ENCODE results near the gene ALOX12B. TPM values are rescaled to one million over a fixed set of nuclear protein-coding genes. Genes with fewer than 3 reads are reported as not detected.
A peak's percentile ranks its signal among the peaks of the same experiment; 100 is the strongest.

ALOX12B gene
- total RNA-seq, 1 donor from 2014 or later = 1.4 TPM

DNA sequence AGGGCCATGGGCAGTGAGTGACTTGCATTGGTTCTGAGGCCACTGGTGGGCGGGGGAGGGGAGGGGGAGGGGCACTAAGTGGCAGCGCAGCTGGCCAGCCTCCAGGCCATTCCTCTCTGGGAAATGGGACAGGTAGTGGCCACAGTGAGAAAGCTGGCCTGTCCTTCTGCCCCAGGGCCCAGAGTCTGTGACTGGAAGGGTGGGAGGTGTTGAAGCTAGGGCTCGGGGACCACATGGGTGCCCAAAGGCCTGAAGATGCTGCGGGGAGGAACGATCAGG, 375 bp upstream of the ALOX12B start:
- Mint-ChIP-seq H3K27ac (no peak overlapping the region), H3K36me3 (ENCODE audit: low read depth) (peaks cover 2% of the 10 kb centered on the region), H3K4me1 (peaks cover 40% of the 10 kb centered on the region), H3K4me3 (no peak overlapping the region), H3K27me3 (no peaks in the 10 kb centered on the region), H3K9me3 (no peaks in the 10 kb centered on the region)
- ATAC-seq (ENCODE audit: low read depth) (no peak), DNase-seq (no peak)
- TF ChIP-seq, protein P1, sequence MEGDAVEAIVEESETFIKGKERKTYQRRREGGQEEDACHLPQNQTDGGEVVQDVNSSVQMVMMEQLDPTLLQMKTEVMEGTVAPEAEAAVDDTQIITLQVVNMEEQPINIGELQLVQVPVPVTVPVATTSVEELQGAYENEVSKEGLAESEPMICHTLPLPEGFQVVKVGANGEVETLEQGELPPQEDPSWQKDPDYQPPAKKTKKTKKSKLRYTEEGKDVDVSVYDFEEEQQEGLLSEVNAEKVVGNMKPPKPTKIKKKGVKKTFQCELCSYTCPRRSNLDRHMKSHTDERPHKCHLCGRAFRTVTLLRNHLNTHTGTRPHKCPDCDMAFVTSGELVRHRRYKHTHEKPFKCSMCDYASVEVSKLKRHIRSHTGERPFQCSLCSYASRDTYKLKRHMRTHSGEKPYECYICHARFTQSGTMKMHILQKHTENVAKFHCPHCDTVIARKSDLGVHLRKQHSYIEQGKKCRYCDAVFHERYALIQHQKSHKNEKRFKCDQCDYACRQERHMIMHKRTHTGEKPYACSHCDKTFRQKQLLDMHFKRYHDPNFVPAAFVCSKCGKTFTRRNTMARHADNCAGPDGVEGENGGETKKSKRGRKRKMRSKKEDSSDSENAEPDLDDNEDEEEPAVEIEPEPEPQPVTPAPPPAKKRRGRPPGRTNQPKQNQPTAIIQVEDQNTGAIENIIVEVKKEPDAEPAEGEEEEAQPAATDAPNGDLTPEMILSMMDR (IDR thresholded peaks at IDR 0.05) = no peak
- ChIA-PET POLR2A (interaction anchor here (0.6 to 1.9 kb wide), 5 partner anchors 69 to 763 kb away, joined by 3 to 24 read pairs (median 9); no protein-coding TSS in a partner anchor), CTCF (interaction anchor here (1.0 to 1.7 kb wide), 4 partner anchors 9 to 20 kb away, joined by 3 to 5 read pairs (median 3); no protein-coding TSS in a partner anchor)
- intact Hi-C loops (cut with micrococcal nuclease) = no loop called here

DNA sequence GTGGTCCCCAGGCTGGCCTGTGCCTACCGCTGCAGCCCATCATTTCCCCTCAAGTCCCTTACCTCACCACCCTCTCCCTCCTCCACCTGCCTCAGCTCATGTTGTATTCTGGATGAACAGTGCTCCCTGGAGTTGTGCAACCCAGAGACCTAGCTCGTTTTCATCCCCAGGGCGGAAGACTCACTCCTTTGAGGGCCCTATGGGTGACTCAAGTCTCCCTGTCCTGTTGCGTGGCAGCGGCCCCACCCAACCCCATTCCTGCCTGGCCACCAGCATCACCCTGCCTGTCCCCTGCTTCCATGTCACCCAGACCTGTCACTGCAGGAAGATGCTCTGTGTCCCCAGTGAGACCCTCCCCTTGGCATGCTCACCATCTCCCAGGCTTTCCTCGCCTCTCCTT, 3.3 kb downstream of the ALOX12B start:
- Mint-ChIP-seq H3K36me3 (ENCODE audit: low read depth) (no peaks in the 10 kb centered on the region), H3K4me1 (peaks cover 15% of the 10 kb centered on the region), H3K9me3 (no peaks in the 10 kb centered on the region), H3K27ac (no peak overlapping the region), H3K4me3 (no peak overlapping the region), H3K27me3 (no peaks in the 10 kb centered on the region)
- ChIA-PET CTCF (interaction anchor here (0.7 to 5.0 kb wide), 5 partner anchors 8 to 131 kb away, joined by 3 to 37 read pairs (median 3); no protein-coding TSS in a partner anchor), POLR2A (no interaction called here)
- TF ChIP-seq, protein P1 (IDR thresholded peaks at IDR 0.05) = no peak
- DNase-seq = no peak
- ATAC-seq (ENCODE audit: low read depth) = no peak
- intact Hi-C loops (cut with micrococcal nuclease) = no loop called here

DNA sequence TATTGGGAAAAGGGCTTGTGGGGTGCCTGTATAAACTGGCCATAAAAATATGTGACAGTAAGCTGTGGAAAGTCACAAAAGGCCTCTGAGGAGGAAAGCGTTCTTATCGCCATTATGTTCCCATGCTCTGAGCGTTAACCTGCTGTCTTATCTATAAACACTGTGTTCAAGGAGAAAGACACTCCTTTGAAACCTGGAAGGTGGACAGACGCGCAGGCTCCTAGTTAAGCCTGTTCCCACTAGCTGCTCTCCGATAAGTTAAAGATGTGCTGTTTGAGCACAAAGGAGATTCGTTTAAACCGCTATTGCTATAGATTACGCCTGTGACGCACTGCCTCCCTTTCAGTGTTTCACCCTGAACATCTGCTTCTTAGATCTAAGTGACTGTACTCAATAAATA, 5.2 kb downstream of the ALOX12B start:
- intact Hi-C loops (cut with micrococcal nuclease) = no loop called here
- H3K27me3 Mint-ChIP-seq = peaks cover 2% of the 10 kb centered on the region
- H3K4me1 Mint-ChIP-seq = peaks cover 15% of the 10 kb centered on the region
- TF ChIP-seq, protein P1 (IDR thresholded peaks at IDR 0.05) = no peak
- no peaks in the 10 kb centered on the region for H3K9me3 Mint-ChIP-seq
- ChIA-PET CTCF (interaction anchor here (1.5 to 5.0 kb wide), 3 partner anchors 10 to 37 kb away, joined by 3 to 37 read pairs (median 5); no protein-coding TSS in a partner anchor), POLR2A (no interaction called here)
- ATAC-seq (ENCODE audit: low read depth) (no peak), DNase-seq (no peak)
- no peaks in the 10 kb centered on the region for H3K36me3 Mint-ChIP-seq (ENCODE audit: low read depth)
- H3K27ac Mint-ChIP-seq = no peak overlapping the region
- no peak overlapping the region for H3K4me3 Mint-ChIP-seq

DNA sequence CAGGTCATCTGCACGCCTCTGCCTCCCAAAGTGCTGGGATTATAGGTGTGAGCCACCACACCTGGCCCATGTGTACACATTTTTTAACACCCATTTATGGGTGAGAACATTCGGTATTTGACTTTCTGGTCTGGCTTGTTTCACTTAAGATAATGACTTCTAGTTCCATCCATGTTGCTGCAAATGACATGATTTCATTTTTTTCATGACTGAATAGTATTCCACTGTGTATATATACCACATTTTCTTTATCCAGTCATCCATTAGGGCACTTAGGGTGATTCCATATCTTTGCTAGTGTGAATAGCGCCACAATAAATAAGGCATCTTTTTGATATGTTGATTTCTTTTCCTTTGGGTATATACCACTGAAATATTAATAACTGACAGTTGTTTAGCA, 5.6 kb downstream of the ALOX12B start:
- H3K27me3 Mint-ChIP-seq = peaks cover 2% of the 10 kb centered on the region
- TF ChIP-seq, protein P1 (IDR thresholded peaks at IDR 0.05) = no peak
- intact Hi-C loops (cut with micrococcal nuclease) = no loop called here
- H3K4me3 Mint-ChIP-seq = no peak overlapping the region
- no peaks in the 10 kb centered on the region for H3K36me3 Mint-ChIP-seq (ENCODE audit: low read depth)
- ATAC-seq (ENCODE audit: low read depth) (no peak), DNase-seq (no peak)
- ChIA-PET CTCF (interaction anchor here (1.4 to 8.7 kb wide), 4 partner anchors 11 to 37 kb away, joined by 3 to 112 read pairs (median 22); no protein-coding TSS in a partner anchor), POLR2A (interaction anchor here (0.5 kb wide), 1 partner anchor 212 kb away, joined by 4 read pairs; no protein-coding TSS in a partner anchor)
- no peaks in the 10 kb centered on the region for H3K9me3 Mint-ChIP-seq
- no peak overlapping the region for H3K27ac Mint-ChIP-seq
- peaks cover 14% of the 10 kb centered on the region for H3K4me1 Mint-ChIP-seq

DNA sequence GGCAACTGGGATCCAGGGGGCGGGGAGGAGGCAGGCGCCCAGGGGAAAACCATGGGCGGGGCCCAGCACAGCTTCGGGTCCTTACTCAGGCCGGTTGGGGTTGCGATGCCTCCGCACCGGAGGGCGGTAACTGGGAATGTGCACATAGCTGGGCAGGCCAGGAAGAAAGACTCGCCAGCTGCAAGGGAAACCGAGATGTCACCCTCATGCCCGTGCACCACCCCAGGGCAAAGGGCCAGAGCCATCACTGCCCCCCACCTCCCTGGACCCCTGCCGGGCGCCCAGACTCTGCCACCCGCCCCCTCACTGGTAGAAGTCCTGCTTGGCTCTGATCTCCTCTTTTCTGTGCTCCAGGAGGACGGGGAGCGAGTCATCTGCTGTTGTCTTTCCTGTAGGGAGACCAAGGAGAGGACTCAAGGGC, 6.7 kb downstream of the ALOX12B start:
- Mint-ChIP-seq H3K9me3 (no peaks in the 10 kb centered on the region), H3K27me3 (peaks cover 2% of the 10 kb centered on the region), H3K36me3 (ENCODE audit: low read depth) (no peaks in the 10 kb centered on the region), H3K4me1 (peaks cover 14% of the 10 kb centered on the region), H3K27ac (no peak overlapping the region), H3K4me3 (peak overlapping the region; percentile 89)
- DNase-seq (no peak), ATAC-seq (ENCODE audit: low read depth) (no peak)
- ChIA-PET POLR2A (interaction anchor here (1.2 kb wide), 1 partner anchor 10 kb away, joined by 3 read pairs; no protein-coding TSS in a partner anchor), CTCF (interaction anchor here (1.1 to 8.7 kb wide), 6 partner anchors 12 to 219 kb away, joined by 3 to 112 read pairs (median 6); no protein-coding TSS in a partner anchor)
- TF ChIP-seq, protein P1 (IDR thresholded peaks at IDR 0.05) = no peak
- intact Hi-C loops (cut with micrococcal nuclease) = loop anchor here (1.0 kb wide), 2 partner anchors 10 to 29 kb away; no protein-coding TSS in a partner anchor
